Breast epithelium (tissue), 4 donors: ENCODE results near the gene SCN1B. TPM values are rescaled to one million over a fixed set of nuclear protein-coding genes. Genes with fewer than 3 reads are reported as not detected.
"Not testable (repeated sequence)": the region's sequence is repeated elsewhere in the genome, so short reads cannot be mapped to it uniquely, and the experiment has no call there.

Experiments
- DNase-seq, 2 donors: peaks; one replicate each; pipeline ENCODE4 v3.0.0-alpha.2; 2019; ENCODE audit warnings: low spot score in 2 of 2
- H3K27ac ChIP-seq, 2 donors: fragments of 200-600 bp; sonication (generic) in 1 of 2; one replicate each; pipeline ENCODE4 v1.5.1; 2016 to 2019; ENCODE audit warnings: mild to moderate bottlenecking in 1 of 2
- H3K27me3 ChIP-seq, 2 donors: fragments of 200-600 bp; sonication (generic) in 1 of 2; one replicate each; pipeline versions ENCODE4 v1.5.1 to v1.6.0; 2017 to 2019; ENCODE audit warnings: control low read depth in 1 of 2, mild to moderate bottlenecking in 1 of 2
- H3K36me3 ChIP-seq: fragments of 200-600 bp; one replicate; pipeline ENCODE4 v1.5.1; 2019
- H3K4me1 ChIP-seq, 2 donors: fragments of 200-600 bp; sonication (generic); one replicate each; pipeline ENCODE4 v1.5.1; 2016 to 2019; ENCODE audit warnings: control low read depth in 1 of 2
- H3K4me3 ChIP-seq, 3 donors: fragments of 200-600 bp; sonication (generic); 1 replicate in 2 of 3; 2 replicates in 1 of 3; pipeline ENCODE4 v1.5.1; 2016 to 2019; ENCODE audit warnings: mild to moderate bottlenecking in 3 of 3, moderate library complexity in 2 of 3
- H3K9me3 ChIP-seq, 2 donors: fragments of 200-600 bp; sonication (generic) in 1 of 2; one replicate each; pipeline ENCODE4 v1.5.1; 2016 to 2019; ENCODE audit warnings: control low read depth in 1 of 2
- POLR2A ChIP-seq: fragments of 450-650 bp; IDR thresholded peaks from one replicate; pipeline ENCODE4 v1.6.1; 2016; ENCODE audit warnings: antibody characterized with exemption, mild to moderate bottlenecking, moderate library complexity
- POLR2AphosphoS5 ChIP-seq, 3 donors: sonication (generic); formaldehyde crosslinking; IDR thresholded peaks; one replicate each; pipeline ENCODE4 v1.6.1; 2017; ENCODE audit warnings: antibody characterized with exemption in 3 of 3
- intact Hi-C: fragments of 100-400 bp; cut with DNase I; formaldehyde crosslinking; loops from one replicate; pipeline ENCODE4 v1.15.1; 2023; ENCODE audit warnings: low total_unique reads
- total RNA-seq, 3 donors: library from RNA; depleted of rRNA; stranded (reverse); fragments of >200 nt; gene quantifications; one replicate each; pipeline ENCODE4 v1.1.0, GENCODE V29; 2016
- TF ChIP-seq, protein P1 (sequence below), 3 donors: fragments of 450-650 bp; IDR thresholded peaks; one replicate each; pipeline ENCODE4 v1.5.1; 2016 to 2017; ENCODE audit warnings: antibody characterized with exemption in 3 of 3, mild to moderate bottlenecking in 3 of 3, moderate library complexity in 3 of 3

Gene SCN1B
- total RNA-seq, 3 donors from 2014 or later, result 5.1 to 14.6 (median 8.5) TPM

DNA sequence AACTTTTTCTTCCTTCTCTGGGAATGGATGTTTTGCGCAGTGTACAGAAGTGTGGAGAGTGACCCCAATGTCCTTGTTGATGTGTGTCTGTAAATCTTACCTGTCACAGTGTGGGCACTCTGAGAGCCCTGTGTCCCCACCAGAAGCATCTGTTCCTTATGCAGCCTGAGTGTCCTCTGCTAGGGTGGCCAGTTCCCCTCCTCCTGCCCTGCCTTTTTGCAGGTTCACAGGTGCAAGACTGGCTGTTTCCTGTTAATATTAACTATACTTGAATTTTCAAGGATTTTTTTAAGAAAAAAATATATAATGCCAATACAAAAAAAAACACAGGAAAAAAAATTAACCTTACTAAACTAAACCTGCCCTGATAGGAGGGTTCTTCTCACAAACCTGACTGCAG, 42.2 kb upstream of the SCN1B start:
- TF ChIP-seq, protein P1, sequence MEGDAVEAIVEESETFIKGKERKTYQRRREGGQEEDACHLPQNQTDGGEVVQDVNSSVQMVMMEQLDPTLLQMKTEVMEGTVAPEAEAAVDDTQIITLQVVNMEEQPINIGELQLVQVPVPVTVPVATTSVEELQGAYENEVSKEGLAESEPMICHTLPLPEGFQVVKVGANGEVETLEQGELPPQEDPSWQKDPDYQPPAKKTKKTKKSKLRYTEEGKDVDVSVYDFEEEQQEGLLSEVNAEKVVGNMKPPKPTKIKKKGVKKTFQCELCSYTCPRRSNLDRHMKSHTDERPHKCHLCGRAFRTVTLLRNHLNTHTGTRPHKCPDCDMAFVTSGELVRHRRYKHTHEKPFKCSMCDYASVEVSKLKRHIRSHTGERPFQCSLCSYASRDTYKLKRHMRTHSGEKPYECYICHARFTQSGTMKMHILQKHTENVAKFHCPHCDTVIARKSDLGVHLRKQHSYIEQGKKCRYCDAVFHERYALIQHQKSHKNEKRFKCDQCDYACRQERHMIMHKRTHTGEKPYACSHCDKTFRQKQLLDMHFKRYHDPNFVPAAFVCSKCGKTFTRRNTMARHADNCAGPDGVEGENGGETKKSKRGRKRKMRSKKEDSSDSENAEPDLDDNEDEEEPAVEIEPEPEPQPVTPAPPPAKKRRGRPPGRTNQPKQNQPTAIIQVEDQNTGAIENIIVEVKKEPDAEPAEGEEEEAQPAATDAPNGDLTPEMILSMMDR (IDR thresholded peaks at IDR 0.05), result no peak
- TF ChIP-seq POLR2AphosphoS5 (IDR thresholded peaks at IDR 0.05) (no peak), POLR2A (no peak)
- Histone ChIP-seq H3K36me3 (no peaks in the 10 kb centered on the region), H3K4me3 (no peak overlapping the region), H3K9me3 (no peaks in the 10 kb centered on the region), H3K4me1 (no peaks in the 10 kb centered on the region), H3K27ac (no peak overlapping the region), H3K27me3 (no peaks in the 10 kb centered on the region)
- intact Hi-C loops, result no loop called here
- no peak for DNase-seq

DNA sequence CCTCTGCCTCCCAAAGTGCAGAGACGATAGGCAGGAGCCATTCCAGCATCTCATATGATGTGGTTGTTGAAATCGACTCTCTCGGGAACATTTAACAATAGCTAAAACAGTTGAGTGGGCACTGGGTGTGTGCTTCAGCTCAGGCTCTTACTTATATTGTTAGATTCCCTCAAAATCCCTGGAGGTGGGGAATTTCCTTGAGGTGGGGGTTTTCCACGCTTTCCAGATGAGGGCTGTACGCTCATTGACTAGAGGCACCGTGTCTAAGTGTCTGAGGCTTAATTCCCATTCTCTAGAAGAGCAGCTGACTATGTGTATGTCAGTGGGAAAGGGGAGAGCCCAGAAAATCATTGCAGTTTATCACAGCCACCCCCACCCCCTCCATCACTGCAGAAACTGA, 41.0 kb upstream of the SCN1B start:
- TF ChIP-seq POLR2AphosphoS5 (IDR thresholded peaks at IDR 0.05) (no peak), POLR2A (no peak)
- TF ChIP-seq, protein P1 (IDR thresholded peaks at IDR 0.05), result no peak
- intact Hi-C loops, result no loop called here
- no peak for DNase-seq
- no peaks in the 10 kb centered on the region for H3K4me1 ChIP-seq
- no peak overlapping the region for H3K4me3 ChIP-seq
- H3K9me3 ChIP-seq, result no peaks in the 10 kb centered on the region
- H3K27me3 ChIP-seq, result no peaks in the 10 kb centered on the region
- H3K27ac ChIP-seq, result no peak overlapping the region
- no peaks in the 10 kb centered on the region for H3K36me3 ChIP-seq

DNA sequence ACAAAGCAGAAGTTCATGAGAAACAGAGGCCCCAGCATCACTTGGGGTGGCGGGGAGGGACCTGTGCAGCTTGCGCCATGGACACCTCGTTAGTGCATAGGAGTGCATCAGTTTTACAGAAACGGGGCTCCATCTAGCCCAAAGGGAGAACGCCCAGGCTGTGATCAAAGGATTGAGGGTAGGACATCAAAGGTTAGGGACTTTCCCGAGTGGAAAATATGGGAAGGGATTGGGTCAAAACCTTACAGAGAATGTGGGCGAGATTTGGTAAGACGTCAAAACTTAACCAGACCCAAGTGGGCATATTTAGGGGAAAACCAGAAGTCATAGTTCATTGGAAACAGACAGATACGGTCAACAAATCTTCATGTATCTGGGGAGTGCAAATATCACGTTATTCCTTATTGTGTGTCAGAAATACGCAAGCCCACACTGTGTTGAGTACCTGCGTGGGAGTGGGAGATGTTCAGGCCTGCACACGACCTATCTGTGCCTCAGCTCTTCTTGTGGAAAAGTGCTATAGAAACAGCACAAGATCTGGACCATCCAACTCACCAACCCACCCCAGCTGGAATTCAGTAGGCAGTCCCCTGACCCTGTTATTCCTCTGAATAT, 39.6 kb upstream of the SCN1B start:
- Histone ChIP-seq H3K36me3 (no peaks in the 10 kb centered on the region), H3K9me3 (no peaks in the 10 kb centered on the region)
- TF ChIP-seq POLR2AphosphoS5 (IDR thresholded peaks at IDR 0.05), result no peak
- no peak for TF ChIP-seq POLR2A
- TF ChIP-seq, protein P1 (IDR thresholded peaks at IDR 0.05), result no peak

DNA sequence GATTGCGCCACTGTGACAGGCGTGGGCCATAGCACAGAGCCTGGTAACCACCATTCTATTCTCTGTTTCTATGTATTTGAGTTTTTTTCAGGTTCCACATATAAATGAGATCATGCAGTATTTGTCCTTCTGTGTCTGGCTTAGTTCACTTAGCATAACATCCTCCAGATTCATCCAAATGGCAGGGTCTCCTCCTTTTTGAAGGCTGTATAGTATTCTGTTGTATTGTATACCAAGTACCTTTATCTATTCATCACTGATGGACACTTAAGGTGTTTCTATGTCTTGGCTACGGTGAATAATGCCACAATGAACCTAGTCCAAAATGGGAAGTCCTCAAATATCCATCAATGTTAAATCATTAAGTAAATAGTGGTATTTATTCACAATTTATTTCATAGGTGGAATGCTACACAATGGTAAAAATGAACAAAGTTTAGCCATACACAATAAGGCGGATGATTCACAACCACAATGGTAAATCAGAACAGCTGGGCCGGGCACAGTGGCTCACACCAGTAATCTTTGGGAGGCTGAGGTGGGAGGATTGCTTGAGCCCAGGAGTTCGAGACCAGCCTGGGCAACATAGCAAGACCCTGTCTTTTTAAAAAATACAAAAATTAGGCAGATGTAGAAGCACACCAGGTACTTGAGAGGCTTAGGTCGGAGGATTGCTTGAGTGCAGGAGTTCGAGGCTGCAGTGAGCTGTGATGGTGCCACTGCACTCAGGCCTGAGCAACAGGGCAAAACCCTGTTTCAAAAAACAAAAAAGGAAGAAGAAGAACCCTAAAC, 38.5 kb upstream of the SCN1B start:
- Histone ChIP-seq H3K36me3 (no peaks in the 10 kb centered on the region), H3K9me3 (no peaks in the 10 kb centered on the region), H3K4me3 (no peak overlapping the region), H3K4me1 (no peaks in the 10 kb centered on the region), H3K27me3 (no peaks in the 10 kb centered on the region), H3K27ac (no peak overlapping the region)
- DNase-seq, result no peak
- intact Hi-C loops, result no loop called here
- TF ChIP-seq POLR2A (no peak), POLR2AphosphoS5 (IDR thresholded peaks at IDR 0.05) (no peak)
- TF ChIP-seq, protein P1 (IDR thresholded peaks at IDR 0.05), result no peak

More for the DNA sequence above, 39.6 kb upstream of the SCN1B start:
- H3K4me3 ChIP-seq, result no peak overlapping the region
- H3K4me1 ChIP-seq, result no peaks in the 10 kb centered on the region
- H3K27me3 ChIP-seq, result no peaks in the 10 kb centered on the region
- DNase-seq, result no peak
- H3K27ac ChIP-seq, result no peak overlapping the region
- intact Hi-C loops, result no loop called here

DNA sequence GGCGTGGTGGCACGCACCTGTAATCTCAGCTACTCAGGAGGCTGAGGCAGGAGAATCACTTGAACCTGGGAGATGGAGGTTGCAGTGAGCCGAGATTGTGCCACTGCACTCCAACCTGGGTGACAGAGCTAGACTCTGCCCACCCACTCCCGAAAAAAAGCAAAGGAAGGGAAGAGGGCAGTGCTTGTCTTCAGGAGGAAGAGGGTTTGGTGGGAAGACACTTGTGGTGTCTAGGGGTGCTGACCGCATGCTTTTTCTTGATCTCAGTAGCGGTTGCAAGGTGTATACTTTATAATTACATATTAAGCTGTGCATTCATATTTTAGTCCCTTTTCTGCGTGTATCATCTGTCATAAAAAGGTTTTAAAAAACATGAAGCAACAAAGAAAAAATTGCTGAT, 37.7 kb upstream of the SCN1B start:
- intact Hi-C loops, DNase-seq, H3K36me3 ChIP-seq, H3K4me3 ChIP-seq, H3K4me1 ChIP-seq, H3K27ac ChIP-seq, H3K9me3 ChIP-seq, H3K27me3 ChIP-seq: not testable (repeated sequence)
